HFF-Myc (cell line): Measurements from ENCODE around the gene SPINT2.
A peak's percentile ranks its signal among the peaks of the same experiment; 100 is the strongest.
"Not testable (repeated sequence)": the region's sequence is repeated elsewhere in the genome, so short reads cannot be mapped to it uniquely, and the experiment has no call there.

Experiments
- DNase-seq: peaks from one replicate; pipeline ENCODE4 v3.0.0-alpha.2; 2011; ENCODE audit warnings: low read depth; ENCODE audit errors: extremely low read depth
- H3K4me3 ChIP-seq: replicated peaks from 2 replicates; pipeline ENCODE4 v1.5.1; 2011; ENCODE audit warnings: low read depth, mild to moderate bottlenecking, control low read depth, low read length
- TF ChIP-seq, protein P1 (sequence below): IDR thresholded peaks from 2 replicates; pipeline ENCODE4 v1.5.1; 2012; ENCODE audit warnings: mild to moderate bottlenecking, low read depth, low read length, control low read depth; ENCODE audit errors: missing control alignments

The SPINT2 gene

GRCh38 chr19:38229585-38230073, 34.7 kb upstream of the SPINT2 start:
- peak overlapping the region; percentile 52 for H3K4me3 ChIP-seq
- DNase-seq, result no peak
- TF ChIP-seq, protein P1, sequence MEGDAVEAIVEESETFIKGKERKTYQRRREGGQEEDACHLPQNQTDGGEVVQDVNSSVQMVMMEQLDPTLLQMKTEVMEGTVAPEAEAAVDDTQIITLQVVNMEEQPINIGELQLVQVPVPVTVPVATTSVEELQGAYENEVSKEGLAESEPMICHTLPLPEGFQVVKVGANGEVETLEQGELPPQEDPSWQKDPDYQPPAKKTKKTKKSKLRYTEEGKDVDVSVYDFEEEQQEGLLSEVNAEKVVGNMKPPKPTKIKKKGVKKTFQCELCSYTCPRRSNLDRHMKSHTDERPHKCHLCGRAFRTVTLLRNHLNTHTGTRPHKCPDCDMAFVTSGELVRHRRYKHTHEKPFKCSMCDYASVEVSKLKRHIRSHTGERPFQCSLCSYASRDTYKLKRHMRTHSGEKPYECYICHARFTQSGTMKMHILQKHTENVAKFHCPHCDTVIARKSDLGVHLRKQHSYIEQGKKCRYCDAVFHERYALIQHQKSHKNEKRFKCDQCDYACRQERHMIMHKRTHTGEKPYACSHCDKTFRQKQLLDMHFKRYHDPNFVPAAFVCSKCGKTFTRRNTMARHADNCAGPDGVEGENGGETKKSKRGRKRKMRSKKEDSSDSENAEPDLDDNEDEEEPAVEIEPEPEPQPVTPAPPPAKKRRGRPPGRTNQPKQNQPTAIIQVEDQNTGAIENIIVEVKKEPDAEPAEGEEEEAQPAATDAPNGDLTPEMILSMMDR, result no peak

GRCh38 chr19:38230506-38231133, 33.8 kb upstream of the SPINT2 start:
- H3K4me3 ChIP-seq, DNase-seq: not testable (repeated sequence)

DNA sequence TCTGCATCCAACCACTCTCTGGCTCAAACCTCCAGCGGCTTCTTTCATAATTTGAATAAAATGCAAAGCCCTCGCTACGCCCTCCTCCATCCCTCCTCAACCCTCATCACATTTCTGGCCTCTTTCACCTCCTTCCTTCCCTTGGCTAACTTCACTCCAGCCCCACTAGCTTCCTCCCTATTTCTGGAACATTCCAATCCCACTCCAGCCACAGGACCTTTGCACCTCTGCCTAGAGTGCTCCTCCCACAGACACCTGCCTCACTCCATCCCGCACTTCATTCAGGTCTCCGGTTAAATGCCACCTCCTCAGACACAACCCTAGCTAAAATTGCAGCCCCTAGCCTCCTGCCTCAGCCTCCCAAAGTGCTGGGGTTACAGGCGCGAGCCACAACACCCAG, 32.5 kb upstream of the SPINT2 start:
- TF ChIP-seq, protein P1, result no peak
- no peak for DNase-seq
- no peak overlapping the region for H3K4me3 ChIP-seq

DNA sequence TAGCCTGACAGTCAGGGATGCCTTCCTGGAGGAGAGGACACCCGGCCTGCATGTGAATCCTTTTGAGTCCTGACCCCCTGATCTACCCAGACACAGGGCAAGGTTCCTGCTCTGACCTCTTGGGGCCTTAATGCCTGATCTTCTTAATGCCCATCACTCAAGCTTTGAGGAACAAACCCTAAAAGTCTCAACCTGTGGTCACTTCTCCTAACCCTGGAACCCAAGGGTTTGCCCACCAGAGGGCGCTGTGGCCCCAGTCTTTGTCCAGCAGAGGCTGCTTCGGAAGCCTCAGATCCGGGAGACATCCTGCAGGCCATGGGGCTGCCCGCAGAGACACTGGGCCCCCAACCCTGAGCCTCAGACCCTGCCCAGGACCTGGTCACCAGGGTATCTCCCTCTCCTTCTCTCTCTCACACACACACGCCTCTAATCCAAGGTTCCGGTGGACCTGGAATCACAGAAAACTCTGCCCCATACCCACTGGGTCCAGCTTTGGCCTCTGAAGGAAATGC, 30.6 kb upstream of the SPINT2 start:
- TF ChIP-seq, protein P1, result peak; percentile 91
- DNase-seq, result no peak
- H3K4me3 ChIP-seq, result no peak overlapping the region

- DNase-seq, result no peak
- H3K4me3 ChIP-seq, result no peak overlapping the region
- TF ChIP-seq, protein P1, result no peak
Measured at GRCh38 chr19:38234615-38235014, 29.8 kb upstream of the SPINT2 start.

DNA sequence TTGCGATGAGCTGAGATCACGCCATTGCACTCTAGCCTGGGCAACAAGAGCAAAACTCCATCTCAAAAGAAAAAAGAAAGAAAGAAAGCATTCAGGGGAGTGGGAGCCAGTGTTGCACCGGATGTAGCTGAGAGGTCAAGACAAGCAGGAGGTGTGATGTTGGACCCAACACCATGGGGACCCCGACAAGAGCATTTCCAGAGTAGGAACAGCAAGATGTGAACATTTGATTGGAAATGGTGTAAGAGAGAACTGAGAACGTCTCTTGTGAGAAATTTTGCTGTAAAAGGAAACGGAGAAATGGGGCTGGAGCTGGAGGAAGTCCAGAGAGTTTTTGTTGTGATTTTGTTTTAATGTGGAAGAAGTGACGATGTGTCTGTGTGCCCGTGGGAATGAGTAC, 24.6 kb upstream of the SPINT2 start:
- TF ChIP-seq, protein P1, result no peak
- no peak for DNase-seq
- H3K4me3 ChIP-seq, result no peak overlapping the region

- 0 out of 2 replicates have a peak overlapping the region, but pooled peaks have one; percentile 7 for H3K4me3 ChIP-seq
- TF ChIP-seq, protein P1, result no peak
- DNase-seq, result no peak
Measured at GRCh38 chr19:38243279-38243673, 21.1 kb upstream of the SPINT2 start.
